Cardiac fibroblast (primary cell): Measurements from ENCODE around the gene CREB3L2.

Source experiments
- DNase-seq, 2 donors: peaks; one replicate each; pipeline versions ENCODE4 v3.0.0 to v3.0.0-alpha.2; 2010; ENCODE audit warnings: low read depth in 2 of 2
- H3K4me3 ChIP-seq, 2 donors: replicated peaks in 1 of 2; 1 replicate in 1 of 2; 2 replicates in 1 of 2; pipeline ENCODE4 v1.5.1; 2011; ENCODE audit warnings: low read depth in 2 of 2, low read length in 2 of 2, mild to moderate bottlenecking in 2 of 2, moderate library complexity in 1 of 2
- CTCF ChIP-seq: IDR thresholded peaks from one replicate; pipeline ENCODE4 v1.5.1; 2011; ENCODE audit warnings: low read depth, mild to moderate bottlenecking, low read length, inconsistent platforms

CREB3L2 gene

GRCh38 chr7:137879357-137880158, 122.3 kb downstream of the CREB3L2 start:
- TF ChIP-seq CTCF: no peak
- DNase-seq: peak in 1 of 2 donors; percentile 82
- H3K4me3 ChIP-seq: no peak overlapping the region

- peak; percentile 54 to 77 for DNase-seq
- no peak for TF ChIP-seq CTCF
Observed at GRCh38 chr7:137878333-137878961, 123.4 kb downstream of the CREB3L2 start.

GRCh38 chr7:137877027-137877675, 124.7 kb downstream of the CREB3L2 start:
- no peak for TF ChIP-seq CTCF
- no peak for DNase-seq
- H3K4me3 ChIP-seq: no peak overlapping the region

More at GRCh38 chr7:137878333-137878961, 123.4 kb downstream of the CREB3L2 start:
- H3K4me3 ChIP-seq: no peak overlapping the region

- DNase-seq: no peak
- no peak for TF ChIP-seq CTCF
- H3K4me3 ChIP-seq: no peak overlapping the region
Observed at GRCh38 chr7:137875746-137876145, 126.1 kb downstream of the CREB3L2 start.

GRCh38 chr7:137873979-137874777, 127.7 kb downstream of the CREB3L2 start:
- no peak for TF ChIP-seq CTCF
- H3K4me3 ChIP-seq: no peak overlapping the region
- DNase-seq: peak; percentile 89 to 99

GRCh38 chr7:137873524-137873923, 128.4 kb downstream of the CREB3L2 start:
- DNase-seq: peak; percentile 35 to 98
- no peak overlapping the region for H3K4me3 ChIP-seq
- no peak for TF ChIP-seq CTCF
